Esophagus muscularis mucosa (tissue), 3 donors: ENCODE measurements around the gene C1orf21.

Experiments
- CTCF ChIP-seq, 3 experiments: fragments of 200-600 bp in 2 of 3; fragments of 450-650 bp in 1 of 3; sonication (generic) in 2 of 3; IDR thresholded peaks; one replicate each; pipeline ENCODE4 v1.5.1; 2017 to 2019; ENCODE audit warnings: antibody characterized with exemption in 3 of 3, mild to moderate bottlenecking in 2 of 3, moderate library complexity in 1 of 3
- POLR2AphosphoS5 ChIP-seq, 2 donors: sonication (generic); formaldehyde crosslinking; IDR thresholded peaks; one replicate each; pipeline ENCODE4 v1.6.1; 2017; ENCODE audit warnings: antibody characterized with exemption in 2 of 2

- no peak for TF ChIP-seq CTCF (IDR thresholded peaks at IDR 0.05)
- no peak for TF ChIP-seq POLR2AphosphoS5 (IDR thresholded peaks at IDR 0.05)
Observed at GRCh38 chr1:184507604-184508280, 120.9 kb downstream of the C1orf21 start.
